Gastroesophageal sphincter (tissue), 4 donors: ENCODE measurements around the gene SNTG2. TPM values are rescaled to one million over a fixed set of nuclear protein-coding genes. Genes with fewer than 3 reads are reported as not detected.

ENCODE experiments used
- ATAC-seq: fragments of 150-250 bp; one replicate; pipeline ENCODE4 v1.9.1; 2016; ENCODE audit warnings: mild to moderate bottlenecking, moderate library complexity
- H3K27ac ChIP-seq, 4 donors: fragments of 200-600 bp; sonication (generic) in 3 of 4; 1 replicate in 3 of 4; 2 replicates in 1 of 4; pipeline ENCODE4 v1.5.1; 2016 to 2019
- H3K27me3 ChIP-seq: fragments of 200-600 bp; sonication (generic); one replicate; pipeline ENCODE4 v1.5.1; 2019
- H3K36me3 ChIP-seq, 2 donors: fragments of 200-600 bp; sonication (generic); one replicate each; pipeline ENCODE4 v1.5.1; 2019; ENCODE audit warnings: control low read depth in 1 of 2
- H3K4me1 ChIP-seq, 3 donors: fragments of 200-600 bp; sonication (generic); 1 replicate in 2 of 3; 2 replicates in 1 of 3; pipeline ENCODE4 v1.5.1; 2016 to 2019; ENCODE audit warnings: control low read depth in 2 of 3
- H3K4me3 ChIP-seq, 2 donors: fragments of 200-600 bp; sonication (generic); one replicate each; pipeline ENCODE4 v1.5.1; 2019; ENCODE audit warnings: mild to moderate bottlenecking in 1 of 2, moderate library complexity in 1 of 2
- H3K9me3 ChIP-seq, 3 donors: fragments of 200-600 bp; sonication (generic); one replicate each; pipeline ENCODE4 v1.5.1; 2017 to 2019; ENCODE audit warnings: control low read depth in 2 of 3
- EP300 ChIP-seq: sonication (generic); formaldehyde crosslinking; IDR thresholded peaks from one replicate; pipeline ENCODE4 v1.6.1; 2017; ENCODE audit warnings: antibody characterized with exemption, mild to moderate bottlenecking
- POLR2A ChIP-seq, 2 donors: fragments of 450-650 bp; IDR thresholded peaks; one replicate each; pipeline ENCODE4 v1.6.1; 2017; ENCODE audit warnings: antibody characterized with exemption in 2 of 2, mild to moderate bottlenecking in 2 of 2, moderate library complexity in 1 of 2
- POLR2AphosphoS5 ChIP-seq: sonication (generic); formaldehyde crosslinking; IDR thresholded peaks from one replicate; pipeline ENCODE4 v1.6.1; 2017; ENCODE audit warnings: antibody characterized with exemption
- WGBS, 2 donors: methylation state at CpG; one replicate each; pipeline ENCODE4 v1.1.5; 2018; ENCODE audit warnings: low coverage in 1 of 2; 5-methylcytosine and 5-hydroxymethylcytosine counted together
- total RNA-seq, 4 donors: library from RNA; depleted of rRNA; stranded (reverse); fragments of >200 nt; gene quantifications; one replicate each; pipeline ENCODE4 v1.1.0, GENCODE V29; 2016
- TF ChIP-seq, protein P1 (sequence below), 4 experiments: fragments of 200-600 bp in 2 of 4; fragments of 450-650 bp in 2 of 4; sonication (generic) in 1 of 4; IDR thresholded peaks; one replicate each; pipeline ENCODE4 v1.5.1; 2017 to 2019; ENCODE audit warnings: antibody characterized with exemption in 4 of 4, mild to moderate bottlenecking in 2 of 4, moderate library complexity in 2 of 4

The SNTG2 gene
- total RNA-seq, 4 donors from 2014 or later: 1.5 to 7.9 (median 4.3) TPM

DNA sequence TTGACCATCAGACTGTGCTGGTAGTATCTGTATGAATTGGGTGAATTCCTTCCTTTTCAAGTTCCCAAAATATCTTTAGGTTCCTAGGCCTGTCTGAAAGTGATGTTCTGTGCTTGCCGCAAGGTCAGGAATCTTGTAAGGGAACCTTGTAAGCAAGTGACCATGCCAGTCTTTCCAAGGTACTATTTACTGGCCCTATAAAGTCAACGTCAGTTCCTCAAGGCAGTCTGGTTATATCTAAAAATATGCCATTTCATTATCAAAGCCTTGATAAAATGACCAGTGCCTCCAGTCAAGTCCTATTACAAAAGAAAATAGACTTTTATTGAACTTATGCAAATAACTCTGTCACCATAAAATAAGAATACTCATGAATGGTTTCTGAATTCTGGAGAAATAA lies 374.2 kb downstream of the SNTG2 start:
- ATAC-seq: no peak
- H3K27me3 ChIP-seq: peaks cover 6% of the 10 kb centered on the region
- H3K9me3 ChIP-seq: no peaks in the 10 kb centered on the region
- no peak overlapping the region for H3K27ac ChIP-seq
- no peaks in the 10 kb centered on the region for H3K4me1 ChIP-seq
- WGBS, 2 donors: 94 to 96% methylated on average over 2 of the region's 2 CpGs
- no peak overlapping the region for H3K4me3 ChIP-seq
- no peak for TF ChIP-seq EP300
- TF ChIP-seq POLR2AphosphoS5: no peak
- no peak for TF ChIP-seq POLR2A (IDR thresholded peaks at IDR 0.05)
- TF ChIP-seq, protein P1, sequence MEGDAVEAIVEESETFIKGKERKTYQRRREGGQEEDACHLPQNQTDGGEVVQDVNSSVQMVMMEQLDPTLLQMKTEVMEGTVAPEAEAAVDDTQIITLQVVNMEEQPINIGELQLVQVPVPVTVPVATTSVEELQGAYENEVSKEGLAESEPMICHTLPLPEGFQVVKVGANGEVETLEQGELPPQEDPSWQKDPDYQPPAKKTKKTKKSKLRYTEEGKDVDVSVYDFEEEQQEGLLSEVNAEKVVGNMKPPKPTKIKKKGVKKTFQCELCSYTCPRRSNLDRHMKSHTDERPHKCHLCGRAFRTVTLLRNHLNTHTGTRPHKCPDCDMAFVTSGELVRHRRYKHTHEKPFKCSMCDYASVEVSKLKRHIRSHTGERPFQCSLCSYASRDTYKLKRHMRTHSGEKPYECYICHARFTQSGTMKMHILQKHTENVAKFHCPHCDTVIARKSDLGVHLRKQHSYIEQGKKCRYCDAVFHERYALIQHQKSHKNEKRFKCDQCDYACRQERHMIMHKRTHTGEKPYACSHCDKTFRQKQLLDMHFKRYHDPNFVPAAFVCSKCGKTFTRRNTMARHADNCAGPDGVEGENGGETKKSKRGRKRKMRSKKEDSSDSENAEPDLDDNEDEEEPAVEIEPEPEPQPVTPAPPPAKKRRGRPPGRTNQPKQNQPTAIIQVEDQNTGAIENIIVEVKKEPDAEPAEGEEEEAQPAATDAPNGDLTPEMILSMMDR (IDR thresholded peaks at IDR 0.05): no peak
- H3K36me3 ChIP-seq: no peaks in the 10 kb centered on the region

DNA sequence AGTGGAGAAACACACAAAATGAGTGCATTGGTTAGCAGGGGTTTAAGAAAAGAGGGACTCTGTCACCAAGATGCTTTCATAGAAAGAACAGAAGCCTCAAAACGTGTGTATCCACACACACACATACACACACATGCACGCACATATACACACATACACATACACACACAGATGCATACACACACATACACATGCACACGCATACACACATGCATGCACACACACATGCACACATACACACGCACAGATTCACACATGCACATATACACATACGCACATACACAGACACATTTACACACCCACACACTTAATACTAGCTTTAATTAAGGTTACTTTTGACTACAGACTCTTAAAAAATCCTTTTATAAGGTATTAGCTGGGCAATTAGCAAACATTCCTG lies 378.0 kb downstream of the SNTG2 start:
- TF ChIP-seq POLR2AphosphoS5 (no peak), POLR2A (IDR thresholded peaks at IDR 0.05) (no peak), EP300 (no peak)
- TF ChIP-seq, protein P1 (IDR thresholded peaks at IDR 0.05): no peak
- no peak overlapping the region for H3K4me3 ChIP-seq
- peaks cover 1% of the 10 kb centered on the region for H3K27me3 ChIP-seq
- no peak overlapping the region for H3K27ac ChIP-seq
- WGBS, 2 donors: 87 to 94% methylated on average over 5 of the region's 5 CpGs
- H3K4me1 ChIP-seq: no peaks in the 10 kb centered on the region
- ATAC-seq: no peak
- no peaks in the 10 kb centered on the region for H3K36me3 ChIP-seq
- H3K9me3 ChIP-seq: peaks cover 0 to 8% (median 0%) of the 10 kb centered on the region in 3 donors

DNA sequence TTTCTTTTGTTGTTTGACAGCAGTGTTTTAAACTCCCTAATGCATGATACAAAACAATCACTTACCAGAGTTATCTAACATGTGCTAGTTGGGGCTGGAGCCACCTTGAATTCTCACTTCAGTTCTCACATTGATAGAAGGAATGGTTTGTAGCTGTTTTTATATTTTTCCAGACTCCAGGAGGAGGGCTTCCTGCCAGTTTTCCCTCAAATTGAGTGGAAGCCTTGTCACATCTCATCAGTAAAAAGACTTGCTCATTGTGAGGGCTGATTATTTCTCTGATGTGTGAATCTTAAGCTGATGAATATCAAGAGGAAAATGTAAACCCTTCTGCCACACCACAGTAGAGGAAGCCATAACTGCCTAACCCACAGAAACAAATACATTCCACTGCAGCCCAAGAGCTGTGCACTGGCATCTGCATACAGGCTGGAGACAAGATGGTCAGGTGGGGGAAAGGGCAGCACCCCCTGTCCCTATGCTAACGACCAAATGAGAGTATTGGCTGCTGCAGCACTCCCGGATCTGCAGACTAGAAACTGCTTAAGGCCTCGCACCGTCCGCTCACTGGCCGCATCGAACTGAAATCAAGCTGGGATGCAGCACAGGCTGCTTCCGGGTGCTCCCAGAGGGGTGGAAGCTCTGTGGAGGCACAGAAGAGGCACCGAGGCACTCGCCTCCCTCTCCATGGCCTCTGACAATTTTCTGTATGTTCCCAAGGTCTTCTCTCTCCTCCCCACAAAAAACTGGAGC lies 388.9 kb downstream of the SNTG2 start:
- Histone ChIP-seq H3K4me1 (no peaks in the 10 kb centered on the region), H3K4me3 (no peak overlapping the region), H3K27me3 (peaks cover 7% of the 10 kb centered on the region), H3K27ac (no peak overlapping the region), H3K9me3 (no peaks in the 10 kb centered on the region), H3K36me3 (no peaks in the 10 kb centered on the region)
- no peak for ATAC-seq
- 81% methylated on average over 7 of the region's 10 CpGs; no CpG with 5 or more reads in 1 of the 2 donors for WGBS, 2 donors
- TF ChIP-seq, protein P1 (IDR thresholded peaks at IDR 0.05): no peak
- TF ChIP-seq EP300 (no peak), POLR2AphosphoS5 (no peak), POLR2A (IDR thresholded peaks at IDR 0.05) (no peak)

DNA sequence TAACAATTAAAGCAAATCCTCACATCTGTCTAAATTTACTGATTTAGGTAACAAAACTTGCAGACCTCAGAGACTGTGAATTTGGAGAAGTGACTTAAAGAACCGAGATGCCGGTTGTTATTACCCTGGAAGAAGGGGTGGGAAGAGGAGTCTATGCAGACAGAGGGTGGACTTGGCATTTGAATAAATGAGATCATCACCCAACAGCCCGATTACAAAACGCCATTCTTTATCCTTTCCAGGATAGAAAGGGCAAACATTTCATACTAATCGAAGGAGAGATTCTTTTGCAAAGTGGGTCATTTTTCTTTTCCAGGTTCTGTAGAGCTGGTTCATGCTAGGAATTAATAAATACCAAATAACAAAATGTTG lies 389.5 kb downstream of the SNTG2 start:
- H3K27ac ChIP-seq: no peak overlapping the region
- no peaks in the 10 kb centered on the region for H3K36me3 ChIP-seq
- ATAC-seq: no peak
- H3K4me3 ChIP-seq: no peak overlapping the region
- TF ChIP-seq POLR2A (IDR thresholded peaks at IDR 0.05) (no peak), EP300 (no peak), POLR2AphosphoS5 (no peak)
- TF ChIP-seq, protein P1 (IDR thresholded peaks at IDR 0.05): no peak
- WGBS, 2 donors: 45 to 55% methylated on average over 4 to 5 of the region's 5 CpGs
- no peaks in the 10 kb centered on the region for H3K9me3 ChIP-seq
- no peaks in the 10 kb centered on the region for H3K4me1 ChIP-seq
- peaks cover 7% of the 10 kb centered on the region for H3K27me3 ChIP-seq

DNA sequence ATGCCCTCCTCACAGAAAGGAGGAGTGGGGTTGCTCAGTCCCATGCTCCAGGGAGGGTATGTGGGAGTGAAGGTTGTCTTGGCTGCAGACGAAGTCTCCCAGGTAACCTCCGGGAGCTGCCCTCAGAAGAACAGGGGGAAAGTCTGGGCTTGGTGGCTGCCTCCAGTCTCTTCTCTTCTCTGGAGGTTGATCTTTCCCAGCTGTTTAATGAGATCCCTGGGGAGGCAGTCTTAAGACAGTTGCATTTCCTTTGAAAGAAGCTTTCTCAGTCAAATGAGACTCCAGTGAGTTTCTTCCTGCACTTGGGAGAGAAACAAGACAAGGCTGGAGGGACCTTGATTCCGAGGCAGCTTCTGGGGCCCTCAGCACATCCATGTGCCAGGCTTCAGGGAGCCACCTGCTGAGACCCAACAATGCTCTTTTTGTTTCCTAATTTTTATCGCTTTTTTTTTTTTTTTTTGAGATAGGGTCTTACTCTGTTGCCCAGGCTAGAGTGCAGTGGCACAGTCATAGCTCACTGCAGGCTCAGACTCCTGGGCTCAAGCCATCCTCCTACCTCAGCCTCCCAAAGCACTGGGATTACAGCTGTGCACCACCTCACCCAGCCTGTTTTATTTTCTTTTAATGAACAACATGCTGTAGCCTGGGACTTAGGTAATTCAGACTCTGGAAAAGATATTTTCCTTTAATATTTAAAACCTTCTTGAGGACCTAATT lies 390.9 kb downstream of the SNTG2 start:
- TF ChIP-seq EP300 (no peak), POLR2AphosphoS5 (no peak), POLR2A (IDR thresholded peaks at IDR 0.05) (no peak)

More for the DNA sequence above, 390.9 kb downstream of the SNTG2 start:
- peaks cover 11% of the 10 kb centered on the region for H3K27me3 ChIP-seq
- H3K4me1 ChIP-seq: no peaks in the 10 kb centered on the region
- no peak overlapping the region for H3K4me3 ChIP-seq
- ATAC-seq: no peak
- H3K36me3 ChIP-seq: no peaks in the 10 kb centered on the region
- 61 to 71% methylated on average over 1 to 4 of the region's 4 CpGs for WGBS, 2 donors
- peaks cover 0 to 1% (median 0%) of the 10 kb centered on the region in 3 donors for H3K9me3 ChIP-seq
- no peak overlapping the region for H3K27ac ChIP-seq
